DOHH2 (cell line): ENCODE results near the gene STXBP4.
A peak's percentile ranks its signal among the peaks of the same experiment; 100 is the strongest.

Experiments
- H3F3A ChIP-seq: fragments of 200-600 bp; sonication (generic), shearing (Covaris generic); 2 replicates; pipeline ENCODE4 v1.6.0; 2016; ENCODE audit warnings: antibody characterized with exemption, mild to moderate bottlenecking; ENCODE audit not compliant: control insufficient read depth, insufficient read depth
- H3K27ac ChIP-seq: fragments of 200-600 bp; sonication (generic); 2 replicates; pipeline ENCODE4 v1.5.1; 2014; ENCODE audit warnings: low read depth, mild to moderate bottlenecking, low read length, moderate library complexity
- H3K27me3 ChIP-seq: fragments of 200-600 bp; sonication (generic); 2 replicates; pipeline ENCODE4 v1.6.1; 2014; ENCODE audit warnings: mild to moderate bottlenecking, low read length, mixed read lengths; ENCODE audit not compliant: control insufficient read depth
- H3K36me3 ChIP-seq: fragments of 200-600 bp; sonication (generic); 2 replicates; pipeline ENCODE4 v1.6.1; 2014; ENCODE audit warnings: mild to moderate bottlenecking, low read length, moderate library complexity, mixed read lengths; ENCODE audit not compliant: control insufficient read depth
- H3K4me1 ChIP-seq: fragments of 200-600 bp; sonication (generic); 2 replicates; pipeline ENCODE4 v1.6.1; 2014; ENCODE audit warnings: mild to moderate bottlenecking, low read length, mixed read lengths; ENCODE audit not compliant: control insufficient read depth
- H3K4me2 ChIP-seq: fragments of 200-600 bp; sonication (generic); 2 replicates; pipeline ENCODE4 v1.6.0; 2014; ENCODE audit warnings: mild to moderate bottlenecking, low read length, moderate library complexity
- H3K4me3 ChIP-seq: fragments of 200-600 bp; sonication (generic); 2 replicates; pipeline ENCODE4 v1.5.1; 2014; ENCODE audit warnings: mild to moderate bottlenecking, low read length, mixed read lengths
- H3K79me2 ChIP-seq: fragments of 200-600 bp; sonication (generic); 2 replicates; pipeline ENCODE4 v1.6.1; 2014; ENCODE audit warnings: mild to moderate bottlenecking, low read length, mixed read lengths; ENCODE audit not compliant: control insufficient read depth
- H3K9me2 ChIP-seq: fragments of 200-600 bp; sonication (generic); replicated peaks from 2 replicates; pipeline ENCODE4 v1.6.1; 2014; ENCODE audit warnings: mild to moderate bottlenecking, low read length, mixed read lengths; ENCODE audit not compliant: control insufficient read depth
- H3K9me3 ChIP-seq: fragments of 200-600 bp; sonication (generic); 2 replicates; pipeline ENCODE4 v1.6.1; 2014; ENCODE audit warnings: antibody characterized with exemption, low read length, mixed read lengths; ENCODE audit not compliant: control insufficient read depth, insufficient read depth
- H4K20me1 ChIP-seq: fragments of 200-600 bp; sonication (generic); 2 replicates; pipeline ENCODE4 v1.6.0; 2014; ENCODE audit warnings: low read depth, mild to moderate bottlenecking, antibody characterized with exemption, low read length, moderate library complexity; ENCODE audit not compliant: control insufficient read depth, insufficient read depth
- CTCF ChIP-seq: fragments of 200-600 bp; sonication (generic); IDR thresholded peaks from one replicate; pipeline ENCODE4 v1.5.1; 2014; ENCODE audit warnings: antibody characterized with exemption, mild to moderate bottlenecking, low read depth, low read length; ENCODE audit not compliant: poor library complexity, severe bottlenecking
- EZH2phosphoT487 ChIP-seq: fragments of 200-600 bp; sonication (generic); IDR thresholded peaks from 2 replicates; pipeline ENCODE4 v1.6.1; 2017; ENCODE audit warnings: borderline replicate concordance, mild to moderate bottlenecking, antibody characterized with exemption, low read length, moderate library complexity, mixed read lengths

Gene STXBP4

GRCh38 chr17:55174133-55174532, 205.6 kb downstream of the STXBP4 start:
- no peak overlapping the region for H3K4me3 ChIP-seq
- no peaks in the 10 kb centered on the region for H4K20me1 ChIP-seq
- H3K9me3 ChIP-seq, result peaks cover 4% of the 10 kb centered on the region; the same call in 1 of the 2 replicates
- no peak overlapping the region for H3K4me2 ChIP-seq
- peaks cover 6% of the 10 kb centered on the region; the same call in 1 of the 2 replicates for H3K4me1 ChIP-seq
- H3K27ac ChIP-seq, result no peak overlapping the region
- no peak for TF ChIP-seq CTCF
- TF ChIP-seq EZH2phosphoT487, result no peak
- no peaks in the 10 kb centered on the region for H3K9me2 ChIP-seq
- H3F3A ChIP-seq, result no peaks in the 10 kb centered on the region
- no peaks in the 10 kb centered on the region for H3K36me3 ChIP-seq
- H3K79me2 ChIP-seq, result no peaks in the 10 kb centered on the region
- 0 out of 2 replicates have a peak, but pooled peaks cover 2% of the 10 kb centered on the region for H3K27me3 ChIP-seq

GRCh38 chr17:55175788-55176427, 207.3 kb downstream of the STXBP4 start:
- Histone ChIP-seq H3K9me2 (no peaks in the 10 kb centered on the region), H3F3A (no peaks in the 10 kb centered on the region), H3K27ac (no peak overlapping the region), H3K4me1 (peaks cover 6% of the 10 kb centered on the region; the same call in 1 of the 2 replicates), H3K9me3 (peaks cover 4% of the 10 kb centered on the region; the same call in 1 of the 2 replicates), H3K4me3 (no peak overlapping the region), H3K79me2 (no peaks in the 10 kb centered on the region), H3K27me3 (0 out of 2 replicates have a peak, but pooled peaks cover 5% of the 10 kb centered on the region), H3K36me3 (no peaks in the 10 kb centered on the region), H3K4me2 (no peak overlapping the region), H4K20me1 (no peaks in the 10 kb centered on the region)
- no peak for TF ChIP-seq CTCF
- TF ChIP-seq EZH2phosphoT487, result no peak

- peak; percentile 14 for TF ChIP-seq CTCF
- TF ChIP-seq EZH2phosphoT487, result no peak
- Histone ChIP-seq H4K20me1 (no peaks in the 10 kb centered on the region), H3K79me2 (no peaks in the 10 kb centered on the region), H3K9me3 (peaks cover 4% of the 10 kb centered on the region; the same call in 1 of the 2 replicates), H3F3A (no peaks in the 10 kb centered on the region), H3K4me2 (no peak overlapping the region), H3K9me2 (no peaks in the 10 kb centered on the region), H3K4me3 (no peak overlapping the region), H3K27ac (no peak overlapping the region), H3K4me1 (peaks cover 6% of the 10 kb centered on the region; the same call in 1 of the 2 replicates), H3K27me3 (0 out of 2 replicates have a peak, but pooled peaks cover 3% of the 10 kb centered on the region), H3K36me3 (no peaks in the 10 kb centered on the region)
Observed at GRCh38 chr17:55177159-55177854, 208.7 kb downstream of the STXBP4 start.
